ENCODE measurements around the gene RANBP3. TPM values are rescaled to one million over a fixed set of nuclear protein-coding genes. Genes with fewer than 3 reads are reported as not detected.

The RANBP3 gene
- total and polyA plus RNA-seq, 4 donors = 33.6 to 67.7 (median 54.9) TPM

GRCh38 chr19:5956323-5956722 lies 21.6 kb downstream of the RANBP3 start:
- Histone ChIP-seq H3K4me3 (no peak overlapping the region), H3K9ac (ENCODE audit: insufficient read depth in 1 of 2, low read length in 2 of 2) (no peak overlapping the region), H3K27me3 (ENCODE audit: control insufficient read depth in 3 of 3, insufficient read depth in 3 of 3, low read length in 2 of 3) (no peaks in the 10 kb centered on the region), H3K4me1 (ENCODE audit: control insufficient read depth in 5 of 5, insufficient read depth in 5 of 5, low read length in 5 of 5) (peaks cover 43 to 86% (median 67%) of the 10 kb centered on the region in 5 donors), H3K27ac (ENCODE audit: low read depth in 1 of 2, low read length in 1 of 2) (no peak overlapping the region), H3K36me3 (ENCODE audit: control insufficient read depth in 4 of 4, insufficient read depth in 4 of 4, low read length in 4 of 4) (peaks cover 0 to 5% (median 0%) of the 10 kb centered on the region in 4 donors), H3K9me3 (ENCODE audit: control insufficient read depth in 4 of 4, insufficient read depth in 3 of 4, low read length in 3 of 4) (no peaks in the 10 kb centered on the region)
- ATAC-seq (ENCODE audit: insufficient read depth, low FRiP score) (no peak), DNase-seq (no peak)
- 73 to 74% methylated on average over 3 of the region's 3 CpGs for WGBS, 2 donors
- TF ChIP-seq, protein P1, sequence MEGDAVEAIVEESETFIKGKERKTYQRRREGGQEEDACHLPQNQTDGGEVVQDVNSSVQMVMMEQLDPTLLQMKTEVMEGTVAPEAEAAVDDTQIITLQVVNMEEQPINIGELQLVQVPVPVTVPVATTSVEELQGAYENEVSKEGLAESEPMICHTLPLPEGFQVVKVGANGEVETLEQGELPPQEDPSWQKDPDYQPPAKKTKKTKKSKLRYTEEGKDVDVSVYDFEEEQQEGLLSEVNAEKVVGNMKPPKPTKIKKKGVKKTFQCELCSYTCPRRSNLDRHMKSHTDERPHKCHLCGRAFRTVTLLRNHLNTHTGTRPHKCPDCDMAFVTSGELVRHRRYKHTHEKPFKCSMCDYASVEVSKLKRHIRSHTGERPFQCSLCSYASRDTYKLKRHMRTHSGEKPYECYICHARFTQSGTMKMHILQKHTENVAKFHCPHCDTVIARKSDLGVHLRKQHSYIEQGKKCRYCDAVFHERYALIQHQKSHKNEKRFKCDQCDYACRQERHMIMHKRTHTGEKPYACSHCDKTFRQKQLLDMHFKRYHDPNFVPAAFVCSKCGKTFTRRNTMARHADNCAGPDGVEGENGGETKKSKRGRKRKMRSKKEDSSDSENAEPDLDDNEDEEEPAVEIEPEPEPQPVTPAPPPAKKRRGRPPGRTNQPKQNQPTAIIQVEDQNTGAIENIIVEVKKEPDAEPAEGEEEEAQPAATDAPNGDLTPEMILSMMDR (IDR thresholded peaks at IDR 0.05; ENCODE audit: control extremely low read depth, extremely low read depth) = no peak

DNA sequence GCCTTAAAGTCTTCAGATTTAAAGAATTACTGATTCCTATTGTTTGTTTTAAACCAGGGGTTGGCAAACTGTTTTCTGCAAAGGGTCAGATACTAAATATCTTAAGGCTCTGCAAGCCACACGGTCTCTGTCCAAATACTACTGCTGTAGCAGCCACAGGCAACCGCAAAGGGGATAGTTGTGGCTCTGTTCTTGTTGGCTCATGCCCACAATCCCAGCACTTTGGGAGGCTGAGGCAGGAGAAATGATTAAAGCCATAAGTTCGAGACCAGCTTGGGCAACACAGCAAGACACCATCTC lies 22.4 kb downstream of the RANBP3 start:
- peak overlapping the region in 1 of 2 donors; percentile 11 for H3K27ac ChIP-seq (ENCODE audit: low read depth in 1 of 2, low read length in 1 of 2)
- WGBS, 2 donors = 74 to 84% methylated on average over 3 of the region's 3 CpGs
- TF ChIP-seq, protein P1 (IDR thresholded peaks at IDR 0.05; ENCODE audit: control extremely low read depth, extremely low read depth) = no peak

DNA sequence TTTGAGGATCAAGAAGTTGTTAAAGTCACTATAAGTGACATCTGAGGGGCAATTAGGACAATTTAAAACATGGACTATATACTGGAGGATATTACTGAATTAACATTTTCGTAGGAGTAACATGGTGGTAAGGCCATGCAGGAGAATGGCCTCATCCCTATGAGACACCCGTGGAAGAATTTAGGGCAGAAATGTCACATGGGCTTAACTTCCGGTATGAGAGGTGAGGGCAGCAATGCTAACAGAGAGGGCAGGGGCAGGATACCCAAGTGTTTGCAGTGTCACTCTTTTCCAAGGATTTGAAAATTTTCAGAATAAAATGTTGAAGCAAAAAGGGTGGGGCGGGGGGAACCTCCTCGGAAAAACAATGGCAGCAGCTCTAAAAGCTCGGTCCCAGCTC lies 23.6 kb downstream of the RANBP3 start:
- TF ChIP-seq, protein P1 (IDR thresholded peaks at IDR 0.05; ENCODE audit: control extremely low read depth, extremely low read depth) = no peak
- Histone ChIP-seq H3K9ac (ENCODE audit: insufficient read depth in 1 of 2, low read length in 2 of 2) (peak overlapping the region in 1 of 2 donors; percentile 46), H3K4me3 (no peak overlapping the region), H3K27me3 (ENCODE audit: control insufficient read depth in 3 of 3, insufficient read depth in 3 of 3, low read length in 2 of 3) (no peaks in the 10 kb centered on the region), H3K27ac (ENCODE audit: low read depth in 1 of 2, low read length in 1 of 2) (peak overlapping the region; percentile 58 to 62), H3K4me1 (ENCODE audit: control insufficient read depth in 5 of 5, insufficient read depth in 5 of 5, low read length in 5 of 5) (peaks cover 39 to 82% (median 54%) of the 10 kb centered on the region in 5 donors), H3K9me3 (ENCODE audit: control insufficient read depth in 4 of 4, insufficient read depth in 3 of 4, low read length in 3 of 4) (no peaks in the 10 kb centered on the region), H3K36me3 (ENCODE audit: control insufficient read depth in 4 of 4, insufficient read depth in 4 of 4, low read length in 4 of 4) (peaks cover 0 to 8% (median 0%) of the 10 kb centered on the region in 4 donors)
- WGBS, 2 donors = 40 to 61% methylated on average over 6 of the region's 6 CpGs
- ATAC-seq (ENCODE audit: insufficient read depth, low FRiP score) (no peak), DNase-seq (no peak)

More for the DNA sequence above, 22.4 kb downstream of the RANBP3 start:
- ATAC-seq (ENCODE audit: insufficient read depth, low FRiP score) = no peak
- H3K9ac ChIP-seq (ENCODE audit: insufficient read depth in 1 of 2, low read length in 2 of 2) = no peak overlapping the region
- no peaks in the 10 kb centered on the region for H3K27me3 ChIP-seq (ENCODE audit: control insufficient read depth in 3 of 3, insufficient read depth in 3 of 3, low read length in 2 of 3)
- no peak overlapping the region for H3K4me3 ChIP-seq
- DNase-seq = no peak
- peaks cover 45 to 88% (median 67%) of the 10 kb centered on the region in 5 donors for H3K4me1 ChIP-seq (ENCODE audit: control insufficient read depth in 5 of 5, insufficient read depth in 5 of 5, low read length in 5 of 5)
- H3K9me3 ChIP-seq (ENCODE audit: control insufficient read depth in 4 of 4, insufficient read depth in 3 of 4, low read length in 3 of 4) = no peaks in the 10 kb centered on the region
- peaks cover 0 to 5% (median 0%) of the 10 kb centered on the region in 4 donors for H3K36me3 ChIP-seq (ENCODE audit: control insufficient read depth in 4 of 4, insufficient read depth in 4 of 4, low read length in 4 of 4)

DNA sequence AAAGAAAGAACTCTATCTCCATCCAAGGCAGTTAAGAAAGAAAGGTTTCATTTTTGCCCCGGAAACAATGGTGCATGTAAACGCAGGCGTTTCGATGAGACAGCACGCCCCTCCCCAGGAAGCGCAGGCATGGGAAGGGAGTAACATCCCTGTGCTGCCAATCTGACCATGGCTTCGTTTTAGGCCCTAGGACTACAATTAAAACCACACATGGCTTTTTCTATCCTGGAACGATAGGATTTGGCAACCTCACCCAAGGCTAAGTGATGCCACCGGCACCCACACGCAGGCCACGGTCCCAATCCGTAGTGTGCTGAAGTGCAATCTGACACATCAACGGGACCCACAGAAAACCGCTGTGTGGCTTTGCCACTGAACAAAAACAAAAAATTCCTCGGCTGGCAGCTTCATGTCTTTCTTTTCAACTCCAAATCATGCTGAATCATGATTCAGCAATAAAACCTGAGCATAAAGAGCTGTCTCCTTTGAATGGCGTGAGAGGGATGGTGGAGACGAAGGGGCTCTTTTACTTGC lies 24.2 kb downstream of the RANBP3 start:
- WGBS, 2 donors = 26 to 45% methylated on average over 17 of the region's 17 CpGs
- Histone ChIP-seq H3K9me3 (ENCODE audit: control insufficient read depth in 4 of 4, insufficient read depth in 3 of 4, low read length in 3 of 4) (no peaks in the 10 kb centered on the region), H3K36me3 (ENCODE audit: control insufficient read depth in 4 of 4, insufficient read depth in 4 of 4, low read length in 4 of 4) (peaks cover 0 to 9% (median 0%) of the 10 kb centered on the region in 4 donors), H3K27ac (ENCODE audit: low read depth in 1 of 2, low read length in 1 of 2) (peak overlapping the region; percentile 58 to 62), H3K27me3 (ENCODE audit: control insufficient read depth in 3 of 3, insufficient read depth in 3 of 3, low read length in 2 of 3) (no peaks in the 10 kb centered on the region), H3K4me1 (ENCODE audit: control insufficient read depth in 5 of 5, insufficient read depth in 5 of 5, low read length in 5 of 5) (peaks cover 35 to 83% (median 59%) of the 10 kb centered on the region in 5 donors), H3K9ac (ENCODE audit: insufficient read depth in 1 of 2, low read length in 2 of 2) (peak overlapping the region; percentile 37 to 46), H3K4me3 (no peak overlapping the region)
- TF ChIP-seq, protein P1 (IDR thresholded peaks at IDR 0.05; ENCODE audit: control extremely low read depth, extremely low read depth) = no peak
- ATAC-seq (ENCODE audit: insufficient read depth, low FRiP score) = no peak
- DNase-seq = no peak

Measured in lung (tissue), 12 donors.